ENCODE results near the gene PLAGL2. TPM values are rescaled to one million over a fixed set of nuclear protein-coding genes. Genes with fewer than 3 reads are reported as not detected.

Gene PLAGL2
- total and polyA plus RNA-seq, 2 donors from 2014 or later: 3.8 to 9.2 TPM

DNA sequence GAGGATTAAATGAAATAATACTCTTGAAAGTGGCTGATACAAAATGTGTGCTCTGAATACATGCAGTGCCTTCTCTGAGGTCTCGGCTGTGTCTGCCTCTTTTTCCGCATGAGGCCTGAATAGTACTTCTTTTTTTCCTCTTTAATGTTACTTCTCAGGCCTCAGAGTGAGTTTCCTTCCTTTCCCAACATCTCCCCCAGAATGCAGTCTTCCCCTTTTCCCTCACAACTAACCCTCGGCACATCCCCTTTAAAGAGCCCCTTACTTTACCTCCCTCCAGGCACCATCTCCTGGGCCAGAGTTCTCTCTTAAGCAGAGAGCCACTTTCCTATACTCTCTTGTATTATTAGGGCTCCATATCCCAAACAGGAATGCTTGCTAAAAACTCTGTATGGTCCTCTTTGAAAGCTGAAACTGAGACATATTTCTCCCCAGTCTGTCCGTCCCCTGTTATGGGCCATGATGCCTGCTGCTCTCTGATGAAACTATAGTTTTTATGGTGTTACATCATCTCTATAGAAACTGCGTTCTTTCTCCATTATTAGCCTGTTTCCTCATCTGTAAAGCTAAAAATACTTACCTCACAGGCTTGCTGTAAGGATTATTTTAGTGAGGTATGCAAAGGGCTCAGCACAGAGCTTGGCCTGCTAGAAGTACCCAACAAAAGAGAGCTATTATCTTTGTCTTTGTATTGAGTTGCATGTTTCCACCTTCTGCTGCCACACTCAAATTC, 2.3 kb downstream of the PLAGL2 start:
- H3K4me3 ChIP-seq (ENCODE audit: low read length in 3 of 3): peak overlapping the region in 2 of 3 donors; percentile 76 to 93
- peak overlapping the region in 2 of 3 donors; percentile 19 to 96 for H3K9ac ChIP-seq (ENCODE audit: low read length in 3 of 3)
- TF ChIP-seq, protein P1, sequence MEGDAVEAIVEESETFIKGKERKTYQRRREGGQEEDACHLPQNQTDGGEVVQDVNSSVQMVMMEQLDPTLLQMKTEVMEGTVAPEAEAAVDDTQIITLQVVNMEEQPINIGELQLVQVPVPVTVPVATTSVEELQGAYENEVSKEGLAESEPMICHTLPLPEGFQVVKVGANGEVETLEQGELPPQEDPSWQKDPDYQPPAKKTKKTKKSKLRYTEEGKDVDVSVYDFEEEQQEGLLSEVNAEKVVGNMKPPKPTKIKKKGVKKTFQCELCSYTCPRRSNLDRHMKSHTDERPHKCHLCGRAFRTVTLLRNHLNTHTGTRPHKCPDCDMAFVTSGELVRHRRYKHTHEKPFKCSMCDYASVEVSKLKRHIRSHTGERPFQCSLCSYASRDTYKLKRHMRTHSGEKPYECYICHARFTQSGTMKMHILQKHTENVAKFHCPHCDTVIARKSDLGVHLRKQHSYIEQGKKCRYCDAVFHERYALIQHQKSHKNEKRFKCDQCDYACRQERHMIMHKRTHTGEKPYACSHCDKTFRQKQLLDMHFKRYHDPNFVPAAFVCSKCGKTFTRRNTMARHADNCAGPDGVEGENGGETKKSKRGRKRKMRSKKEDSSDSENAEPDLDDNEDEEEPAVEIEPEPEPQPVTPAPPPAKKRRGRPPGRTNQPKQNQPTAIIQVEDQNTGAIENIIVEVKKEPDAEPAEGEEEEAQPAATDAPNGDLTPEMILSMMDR (IDR thresholded peaks at IDR 0.05; ENCODE audit: borderline replicate concordance, extremely low read depth, insufficient read depth): no peak
- H3K9me3 ChIP-seq (ENCODE audit: control insufficient read depth in 2 of 3, insufficient read depth in 1 of 3, low read length in 3 of 3): no peaks in the 10 kb centered on the region
- FAIRE-seq (no peak), DNase-seq (no peak)
- peak overlapping the region; percentile 26 to 66 for H3K27ac ChIP-seq (ENCODE audit: low read depth in 2 of 2, low read length in 2 of 2)
- peaks cover 0 to 54% (median 45%) of the 10 kb centered on the region in 3 donors for H3K4me1 ChIP-seq (ENCODE audit: control insufficient read depth in 2 of 3, insufficient read depth in 2 of 3, low read depth in 1 of 3, low read length in 3 of 3)
- peaks cover 2 to 10% (median 7%) of the 10 kb centered on the region in 3 donors for H3K36me3 ChIP-seq (ENCODE audit: control insufficient read depth in 2 of 3, insufficient read depth in 3 of 3, low read length in 3 of 3)
- H3K27me3 ChIP-seq (ENCODE audit: control insufficient read depth, insufficient read depth, low read length): no peaks in the 10 kb centered on the region
- intact Hi-C loops (cut with DNase I): no loop called here

DNA sequence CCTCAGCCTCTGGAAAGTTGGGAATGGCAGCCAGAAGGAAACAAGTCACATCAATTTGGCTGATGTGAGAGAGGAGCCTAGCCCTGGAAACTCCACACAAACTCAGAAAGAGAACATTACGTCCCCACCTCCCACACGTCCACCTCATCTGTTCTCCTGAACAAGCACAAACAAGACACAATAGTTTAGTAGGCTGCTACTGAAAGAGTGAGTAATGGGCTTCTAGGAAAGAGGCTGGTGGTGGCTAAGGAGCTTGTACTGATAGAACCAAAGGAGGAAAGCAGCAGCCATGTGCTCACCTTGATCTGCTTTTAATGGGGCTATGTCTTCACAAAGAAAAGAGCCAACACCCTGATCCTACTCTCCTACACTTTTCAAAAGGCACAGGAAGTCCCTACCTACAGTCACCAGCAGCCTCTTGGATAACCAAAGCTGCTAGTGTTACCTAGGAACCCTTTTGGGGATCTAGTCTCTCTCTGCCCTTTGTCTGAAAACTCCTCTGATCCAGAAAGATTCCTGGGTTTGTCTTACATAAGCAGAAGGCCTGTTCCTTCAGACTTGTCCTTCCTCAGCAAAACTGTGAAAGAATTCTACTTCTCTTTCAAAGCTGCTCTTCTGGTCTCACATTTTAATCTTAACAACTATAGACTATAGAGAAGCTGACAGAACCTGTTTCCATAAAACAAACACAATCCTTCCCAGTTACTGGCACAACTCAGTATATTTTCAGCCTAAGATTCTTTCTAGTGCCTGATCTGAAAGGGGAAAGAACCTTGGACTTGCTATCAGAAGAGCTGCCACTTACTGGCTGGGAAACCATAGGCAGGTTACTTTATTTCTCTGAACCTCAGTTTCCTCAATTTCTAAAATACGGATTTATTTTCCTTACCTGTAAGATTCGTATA, 3.1 kb downstream of the PLAGL2 start:
- H3K36me3 ChIP-seq (ENCODE audit: control insufficient read depth in 2 of 3, insufficient read depth in 3 of 3, low read length in 3 of 3): peaks cover 6 to 15% (median 7%) of the 10 kb centered on the region in 3 donors
- peaks cover 0 to 51% (median 45%) of the 10 kb centered on the region in 3 donors for H3K4me1 ChIP-seq (ENCODE audit: control insufficient read depth in 2 of 3, insufficient read depth in 2 of 3, low read depth in 1 of 3, low read length in 3 of 3)
- peak in 1 of 5 donors; percentile 34 for DNase-seq
- no peaks in the 10 kb centered on the region for H3K9me3 ChIP-seq (ENCODE audit: control insufficient read depth in 2 of 3, insufficient read depth in 1 of 3, low read length in 3 of 3)
- no peaks in the 10 kb centered on the region for H3K27me3 ChIP-seq (ENCODE audit: control insufficient read depth, insufficient read depth, low read length)
- peak overlapping the region in 2 of 3 donors; percentile 58 to 96 for H3K9ac ChIP-seq (ENCODE audit: low read length in 3 of 3)
- no peak for FAIRE-seq
- peak overlapping the region in 2 of 3 donors; percentile 3 to 25 for H3K4me3 ChIP-seq (ENCODE audit: low read length in 3 of 3)
- TF ChIP-seq, protein P1 (IDR thresholded peaks at IDR 0.05; ENCODE audit: borderline replicate concordance, extremely low read depth, insufficient read depth): no peak
- intact Hi-C loops (cut with DNase I): no loop called here
- H3K27ac ChIP-seq (ENCODE audit: low read depth in 2 of 2, low read length in 2 of 2): peak overlapping the region; percentile 46 to 76

DNA sequence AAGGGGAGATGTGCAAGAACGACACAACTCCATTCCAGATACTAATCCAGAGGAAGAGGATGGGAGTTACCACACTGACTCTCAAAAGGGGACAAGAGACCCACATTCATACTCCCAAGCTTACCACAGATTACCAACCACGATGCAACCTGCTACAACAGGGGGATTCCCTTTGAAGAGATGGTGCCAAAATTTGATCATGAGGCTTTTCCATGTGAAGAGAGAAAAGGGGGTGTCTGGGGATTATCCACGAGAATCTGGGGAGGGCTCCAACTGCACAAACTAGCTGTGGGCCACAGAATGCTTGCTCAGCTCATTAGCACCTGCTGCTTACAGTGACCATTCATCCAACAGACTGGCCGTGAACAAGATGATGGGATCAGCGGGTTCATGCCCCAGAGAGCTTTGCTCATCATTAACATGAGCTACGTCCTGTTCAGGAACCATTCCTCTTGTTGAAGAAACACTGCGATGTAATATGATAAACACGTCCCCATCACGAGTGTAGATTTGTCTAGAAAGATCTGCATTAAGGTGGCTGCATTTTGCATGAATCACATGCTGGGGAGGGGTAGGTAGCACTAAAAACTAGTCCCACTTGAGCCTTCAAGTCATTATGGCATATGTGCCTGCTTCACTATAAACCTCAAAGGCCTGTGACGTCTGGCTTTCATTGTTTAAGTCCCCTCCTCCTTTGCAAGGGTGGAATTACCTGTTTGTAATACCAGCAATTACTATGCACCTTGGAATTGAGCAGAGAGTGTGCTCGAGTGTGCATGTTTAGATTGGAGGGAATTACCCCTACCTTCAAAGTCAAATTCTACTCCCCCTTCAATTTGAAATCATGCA, 4.0 kb downstream of the PLAGL2 start:
- Histone ChIP-seq H3K9me3 (ENCODE audit: control insufficient read depth in 2 of 3, insufficient read depth in 1 of 3, low read length in 3 of 3) (no peaks in the 10 kb centered on the region), H3K4me1 (ENCODE audit: control insufficient read depth in 2 of 3, insufficient read depth in 2 of 3, low read depth in 1 of 3, low read length in 3 of 3) (peaks cover 0 to 45% (median 41%) of the 10 kb centered on the region in 3 donors), H3K9ac (ENCODE audit: low read length in 3 of 3) (peak overlapping the region in 1 of 3 donors; percentile 2), H3K27me3 (ENCODE audit: control insufficient read depth, insufficient read depth, low read length) (no peaks in the 10 kb centered on the region), H3K36me3 (ENCODE audit: control insufficient read depth in 2 of 3, insufficient read depth in 3 of 3, low read length in 3 of 3) (peaks cover 7 to 24% (median 12%) of the 10 kb centered on the region in 3 donors), H3K4me3 (ENCODE audit: low read length in 3 of 3) (peak overlapping the region in 2 of 3 donors; percentile 3 to 20), H3K27ac (ENCODE audit: low read depth in 2 of 2, low read length in 2 of 2) (peak overlapping the region; percentile 46 to 76)
- FAIRE-seq (no peak), DNase-seq (peak in 2 of 5 donors; percentile 62 to 67)
- intact Hi-C loops (cut with DNase I): no loop called here
- TF ChIP-seq, protein P1 (IDR thresholded peaks at IDR 0.05; ENCODE audit: borderline replicate concordance, extremely low read depth, insufficient read depth): no peak
